Tibial nerve (tissue), 4 donors: ENCODE results near the gene PFKFB2. TPM values are rescaled to one million over a fixed set of nuclear protein-coding genes. Genes with fewer than 3 reads are reported as not detected.

ENCODE experiments used
- DNase-seq, 2 donors: peaks; one replicate each; pipeline ENCODE4 v3.0.0-alpha.2; 2019; ENCODE audit warnings: low spot score in 2 of 2
- H3K27ac ChIP-seq, 4 donors: fragments of 200-600 bp; sonication (generic) in 3 of 4; one replicate each; pipeline ENCODE4 v1.5.1; 2017 to 2019; ENCODE audit warnings: mild to moderate bottlenecking in 1 of 4
- H3K27me3 ChIP-seq, 2 donors: fragments of 200-600 bp; sonication (generic) in 1 of 2; one replicate each; pipeline versions ENCODE4 v1.5.1 to v1.6.0; 2017 to 2019
- H3K36me3 ChIP-seq, 3 donors: fragments of 200-600 bp; sonication (generic); one replicate each; pipeline ENCODE4 v1.5.1; 2018 to 2019
- H3K4me1 ChIP-seq, 4 donors: fragments of 200-600 bp; sonication (generic) in 3 of 4; one replicate each; pipeline ENCODE4 v1.5.1; 2017 to 2019
- H3K4me3 ChIP-seq, 4 donors: fragments of 200-600 bp; sonication (generic) in 3 of 4; one replicate each; pipeline ENCODE4 v1.5.1; 2017 to 2019; ENCODE audit warnings: mild to moderate bottlenecking in 1 of 4, moderate library complexity in 1 of 4
- H3K9me3 ChIP-seq, 4 donors: fragments of 200-600 bp; sonication (generic) in 3 of 4; one replicate each; pipeline ENCODE4 v1.5.1; 2017 to 2019
- EP300 ChIP-seq, 2 donors: sonication (generic); formaldehyde crosslinking; IDR thresholded peaks; one replicate each; pipeline ENCODE4 v1.6.1; 2017; ENCODE audit warnings: antibody characterized with exemption in 2 of 2, mild to moderate bottlenecking in 1 of 2
- POLR2A ChIP-seq, 2 donors: fragments of 450-650 bp; IDR thresholded peaks; one replicate each; pipeline ENCODE4 v1.6.1; 2017; ENCODE audit warnings: antibody characterized with exemption in 2 of 2, mild to moderate bottlenecking in 2 of 2, moderate library complexity in 2 of 2
- WGBS, 2 donors: methylation state at CpG; one replicate each; pipeline ENCODE4 v1.1.5; 2018; 5-methylcytosine and 5-hydroxymethylcytosine counted together
- total RNA-seq, 4 donors: library from RNA; depleted of rRNA; stranded (reverse); fragments of >200 nt; gene quantifications; one replicate each; pipeline ENCODE4 v1.1.0, GENCODE V29; 2016
- TF ChIP-seq, protein P1 (sequence below), 5 experiments: fragments of 200-600 bp in 3 of 5; fragments of 450-650 bp in 2 of 5; sonication (generic) in 3 of 5; IDR thresholded peaks; one replicate each; pipeline ENCODE4 v1.5.1; 2016 to 2019; ENCODE audit warnings: antibody characterized with exemption in 5 of 5, mild to moderate bottlenecking in 3 of 5, moderate library complexity in 2 of 5

PFKFB2 gene
- total RNA-seq, 4 donors from 2014 or later: 6.5 to 9.8 (median 8.6) TPM

DNA sequence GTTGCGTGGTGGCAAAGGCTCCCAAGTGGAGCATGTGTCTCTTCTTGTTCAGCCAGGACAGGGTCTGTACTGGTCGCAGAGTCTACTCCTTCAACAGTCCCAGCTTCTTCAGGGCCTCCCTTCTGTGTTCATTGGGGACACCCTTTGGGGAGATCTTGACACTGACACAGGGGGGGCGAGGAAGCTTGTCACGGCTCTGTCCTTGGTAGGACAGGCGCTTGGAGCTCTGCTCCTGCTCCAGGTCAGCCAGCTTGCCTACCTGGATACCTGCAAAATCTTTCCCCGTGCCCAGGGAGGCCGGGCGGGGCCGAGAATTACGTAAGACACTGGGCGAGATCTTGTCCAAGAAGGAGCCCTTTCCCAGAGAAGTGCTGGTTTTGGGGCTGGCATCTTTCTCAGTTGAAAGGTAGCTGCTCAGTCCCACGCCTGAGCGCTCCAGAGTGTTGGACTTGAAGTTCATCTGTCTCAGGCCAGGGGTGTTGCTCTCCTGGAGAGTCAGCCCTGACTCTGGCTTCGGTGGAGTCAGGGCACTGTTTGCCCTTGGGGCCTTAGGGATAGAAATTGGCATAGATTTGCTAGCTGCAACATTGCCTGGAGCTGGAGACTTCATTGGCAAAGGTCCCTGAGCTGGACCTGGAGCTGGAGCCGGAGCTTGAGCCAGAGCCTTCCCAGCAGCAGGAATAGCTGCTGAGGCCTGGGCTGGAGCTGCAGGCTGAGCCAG is 31.0 kb upstream of the PFKFB2 start:
- Histone ChIP-seq H3K9me3 (no peaks in the 10 kb centered on the region), H3K27ac (peak overlapping the region in 1 of 4 donors; percentile 49), H3K4me3 (no peak overlapping the region), H3K4me1 (peaks cover 0 to 60% (median 23%) of the 10 kb centered on the region in 4 donors), H3K27me3 (no peaks in the 10 kb centered on the region), H3K36me3 (no peaks in the 10 kb centered on the region)
- no peak for DNase-seq
- 78 to 81% methylated on average over 15 of the region's 15 CpGs for WGBS, 2 donors
- TF ChIP-seq, protein P1, sequence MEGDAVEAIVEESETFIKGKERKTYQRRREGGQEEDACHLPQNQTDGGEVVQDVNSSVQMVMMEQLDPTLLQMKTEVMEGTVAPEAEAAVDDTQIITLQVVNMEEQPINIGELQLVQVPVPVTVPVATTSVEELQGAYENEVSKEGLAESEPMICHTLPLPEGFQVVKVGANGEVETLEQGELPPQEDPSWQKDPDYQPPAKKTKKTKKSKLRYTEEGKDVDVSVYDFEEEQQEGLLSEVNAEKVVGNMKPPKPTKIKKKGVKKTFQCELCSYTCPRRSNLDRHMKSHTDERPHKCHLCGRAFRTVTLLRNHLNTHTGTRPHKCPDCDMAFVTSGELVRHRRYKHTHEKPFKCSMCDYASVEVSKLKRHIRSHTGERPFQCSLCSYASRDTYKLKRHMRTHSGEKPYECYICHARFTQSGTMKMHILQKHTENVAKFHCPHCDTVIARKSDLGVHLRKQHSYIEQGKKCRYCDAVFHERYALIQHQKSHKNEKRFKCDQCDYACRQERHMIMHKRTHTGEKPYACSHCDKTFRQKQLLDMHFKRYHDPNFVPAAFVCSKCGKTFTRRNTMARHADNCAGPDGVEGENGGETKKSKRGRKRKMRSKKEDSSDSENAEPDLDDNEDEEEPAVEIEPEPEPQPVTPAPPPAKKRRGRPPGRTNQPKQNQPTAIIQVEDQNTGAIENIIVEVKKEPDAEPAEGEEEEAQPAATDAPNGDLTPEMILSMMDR (IDR thresholded peaks at IDR 0.05): no peak
- TF ChIP-seq EP300 (IDR thresholded peaks at IDR 0.05): no peak
- no peak for TF ChIP-seq POLR2A (IDR thresholded peaks at IDR 0.05)

DNA sequence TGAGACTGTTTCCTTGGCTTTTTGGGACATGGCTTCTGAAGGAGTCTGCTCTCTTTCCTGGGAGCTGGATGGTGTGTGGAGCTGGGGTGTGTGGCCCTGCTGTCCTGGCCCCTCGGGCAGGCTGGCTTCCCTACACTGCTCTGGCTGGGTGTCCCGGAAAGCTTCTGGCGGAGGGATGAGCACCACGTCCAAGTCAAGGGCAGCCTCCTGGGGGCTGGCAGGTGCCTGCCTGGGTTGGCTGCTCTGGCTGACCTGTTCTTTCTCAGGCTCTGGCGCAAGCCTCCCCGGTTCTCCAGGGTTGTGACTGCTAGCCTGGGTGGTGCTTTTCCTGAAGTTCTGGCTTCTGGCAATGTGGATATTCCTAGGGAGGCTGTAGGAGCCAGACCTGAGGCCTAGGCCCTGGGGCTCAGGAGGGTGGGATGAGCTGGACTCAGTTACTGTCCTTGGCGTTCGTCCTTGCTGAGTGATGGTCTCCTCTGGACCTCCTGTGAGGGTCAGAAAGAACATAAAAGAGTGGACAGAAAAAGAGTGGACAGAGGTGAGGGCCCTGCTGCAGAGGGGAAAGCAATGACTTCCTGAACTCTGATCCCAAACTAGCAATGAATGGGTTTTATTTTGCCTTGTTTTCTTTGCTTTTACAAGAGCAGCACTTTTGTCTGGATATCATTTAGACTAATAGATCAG is 29.9 kb upstream of the PFKFB2 start:
- DNase-seq: no peak
- WGBS, 2 donors: 73 to 74% methylated on average over 7 to 8 of the region's 8 CpGs
- Histone ChIP-seq H3K4me3 (no peak overlapping the region), H3K27ac (peak overlapping the region in 1 of 4 donors; percentile 17), H3K4me1 (peaks cover 0 to 60% (median 23%) of the 10 kb centered on the region in 4 donors), H3K36me3 (no peaks in the 10 kb centered on the region), H3K9me3 (no peaks in the 10 kb centered on the region), H3K27me3 (no peaks in the 10 kb centered on the region)
- TF ChIP-seq, protein P1 (IDR thresholded peaks at IDR 0.05): no peak
- TF ChIP-seq POLR2A (IDR thresholded peaks at IDR 0.05): no peak
- TF ChIP-seq EP300 (IDR thresholded peaks at IDR 0.05): no peak

DNA sequence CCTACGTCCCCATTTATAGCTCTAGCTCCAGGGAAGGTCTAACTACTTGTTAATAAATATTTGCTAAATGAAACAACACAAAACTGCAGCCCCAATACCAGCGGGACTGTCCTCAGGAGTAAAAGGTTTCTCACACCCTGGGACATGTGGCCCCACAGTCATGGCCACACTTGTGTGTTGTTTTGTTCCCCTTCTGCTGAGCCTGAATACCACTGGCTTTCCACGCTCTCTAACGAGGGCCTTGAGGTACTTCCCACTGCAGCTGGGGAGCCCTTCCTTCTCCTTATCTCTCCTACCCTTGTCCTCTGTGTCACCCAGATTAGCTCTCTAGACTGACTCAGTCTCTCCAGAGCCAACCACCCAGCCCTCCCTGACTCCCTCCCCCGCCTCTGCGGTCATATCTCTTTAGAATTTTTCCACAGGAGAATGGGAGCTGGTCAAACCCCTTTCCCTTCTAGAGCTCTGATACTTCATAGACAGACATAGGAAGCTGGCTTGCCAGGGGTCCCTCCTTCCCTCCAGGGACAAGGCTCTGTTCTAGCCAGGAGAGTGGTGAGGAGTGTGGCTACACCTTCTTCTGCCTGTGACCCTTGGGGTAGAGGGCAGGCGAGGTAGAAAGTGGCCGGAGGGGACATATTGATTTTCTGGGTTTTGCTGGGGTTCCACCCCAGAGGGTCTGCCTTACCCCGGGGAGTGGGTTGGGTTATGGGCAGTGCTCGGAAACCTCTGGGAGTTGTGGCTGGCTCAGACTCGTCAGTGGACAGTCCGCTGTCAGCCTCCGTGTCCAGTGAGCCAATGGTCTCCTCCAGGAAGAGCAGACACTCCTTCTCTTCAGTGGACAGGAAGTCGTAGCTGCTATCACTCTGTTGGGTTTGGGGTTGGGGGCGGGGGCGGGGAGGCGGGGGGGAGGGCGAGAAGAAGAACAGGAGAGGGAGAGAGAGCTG is 28.6 kb upstream of the PFKFB2 start:
- H3K9me3 ChIP-seq: no peaks in the 10 kb centered on the region
- H3K27me3 ChIP-seq: no peaks in the 10 kb centered on the region
- no peak overlapping the region for H3K4me3 ChIP-seq
- DNase-seq: no peak
- peaks cover 0 to 60% (median 23%) of the 10 kb centered on the region in 4 donors for H3K4me1 ChIP-seq
- H3K36me3 ChIP-seq: no peaks in the 10 kb centered on the region
- TF ChIP-seq, protein P1 (IDR thresholded peaks at IDR 0.05): no peak
- TF ChIP-seq POLR2A (IDR thresholded peaks at IDR 0.05) (no peak), EP300 (IDR thresholded peaks at IDR 0.05) (no peak)
- peak overlapping the region in 3 of 4 donors; percentile 3 to 50 (median 26) for H3K27ac ChIP-seq
- 63 to 75% methylated on average over 13 to 18 of the region's 18 CpGs for WGBS, 2 donors

DNA sequence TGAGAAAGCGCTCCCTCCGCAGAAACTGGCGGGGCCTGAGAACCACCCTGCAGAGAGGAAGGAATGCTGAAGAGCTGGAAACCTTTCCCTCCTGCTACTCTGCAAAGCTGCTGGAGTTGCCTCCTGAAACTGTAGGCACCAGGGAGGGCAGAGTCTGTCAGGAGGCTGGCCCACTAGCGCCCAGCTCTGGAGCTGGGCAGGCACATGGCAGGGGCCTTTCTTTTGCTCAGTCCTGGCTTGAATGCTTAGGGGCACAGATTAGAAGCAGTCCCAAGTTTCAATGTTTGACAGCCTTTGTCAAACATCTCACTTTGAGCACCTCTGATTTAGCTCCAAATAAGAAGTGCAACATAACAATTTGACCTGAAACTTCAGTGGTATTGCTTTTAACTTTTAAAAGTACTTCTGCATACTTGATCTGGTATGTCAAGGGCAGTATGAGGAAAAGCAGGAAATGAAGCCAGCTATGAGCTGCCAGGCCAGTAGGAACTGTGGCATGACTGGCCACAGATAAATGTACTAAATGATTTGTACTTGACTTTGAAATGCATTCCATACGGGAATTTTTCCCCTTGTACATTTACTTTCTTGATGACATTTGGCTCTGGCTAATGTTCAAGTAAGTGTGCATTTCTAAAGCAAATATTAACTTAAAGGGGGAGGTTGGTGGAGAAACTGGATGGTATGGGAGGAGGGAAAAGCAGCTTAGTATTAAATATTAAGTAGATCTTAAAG is 27.8 kb upstream of the PFKFB2 start:
- no peaks in the 10 kb centered on the region for H3K9me3 ChIP-seq
- H3K36me3 ChIP-seq: no peaks in the 10 kb centered on the region
- peak overlapping the region in 3 of 4 donors; percentile 26 to 50 (median 38) for H3K27ac ChIP-seq
- 12 to 42% methylated on average over 1 to 5 of the region's 5 CpGs for WGBS, 2 donors
- no peak for TF ChIP-seq POLR2A (IDR thresholded peaks at IDR 0.05)
- TF ChIP-seq EP300 (IDR thresholded peaks at IDR 0.05): no peak
- no peak overlapping the region for H3K4me3 ChIP-seq
- H3K4me1 ChIP-seq: peaks cover 0 to 60% (median 23%) of the 10 kb centered on the region in 4 donors
- no peak for DNase-seq
- H3K27me3 ChIP-seq: no peaks in the 10 kb centered on the region

DNA sequence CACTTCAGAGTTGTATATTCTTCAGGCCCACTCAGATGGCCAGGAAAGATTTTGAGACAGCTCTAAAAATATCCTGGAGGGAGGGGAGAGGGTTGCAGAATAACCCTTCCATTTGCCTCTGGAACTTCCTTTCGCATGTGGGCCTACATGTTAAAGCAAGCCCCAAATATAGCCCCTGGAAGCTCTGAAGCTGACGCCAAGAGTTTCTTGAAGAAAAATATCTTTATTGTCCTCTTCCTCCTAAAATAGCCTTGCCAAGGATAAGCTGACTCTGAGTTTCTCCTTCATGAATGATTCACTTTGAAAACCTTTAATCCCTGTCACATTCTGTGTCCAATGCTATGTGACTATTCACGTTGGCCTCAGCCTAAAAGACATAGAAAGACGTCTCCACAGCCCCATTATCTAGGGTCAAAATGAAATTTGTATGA is 27.0 kb upstream of the PFKFB2 start:
- DNase-seq: no peak
- peak overlapping the region in 2 of 4 donors; percentile 11 to 38 for H3K27ac ChIP-seq
- H3K9me3 ChIP-seq: no peaks in the 10 kb centered on the region
- no peaks in the 10 kb centered on the region for H3K36me3 ChIP-seq
- H3K4me3 ChIP-seq: no peak overlapping the region
- H3K27me3 ChIP-seq: no peaks in the 10 kb centered on the region
- 28 to 39% methylated on average over 4 of the region's 4 CpGs for whole genome bisulfite sequencing, 2 donors
- TF ChIP-seq POLR2A (IDR thresholded peaks at IDR 0.05) (no peak), EP300 (IDR thresholded peaks at IDR 0.05) (no peak)
- TF ChIP-seq, protein P1 (IDR thresholded peaks at IDR 0.05): no peak
- peaks cover 0 to 52% (median 23%) of the 10 kb centered on the region in 4 donors for H3K4me1 ChIP-seq
